Peyer's patch (tissue), 4 donors: Measurements from ENCODE around the gene STRN4. TPM values are rescaled to one million over a fixed set of nuclear protein-coding genes. Genes with fewer than 3 reads are reported as not detected.

Source experiments
- DNase-seq, 3 donors: peaks; one replicate each; pipeline ENCODE4 v3.0.0-alpha.2; 2017 to 2019
- H3K27ac ChIP-seq, 4 donors: fragments of 200-600 bp; sonication (generic); one replicate each; pipeline ENCODE4 v1.5.1; 2016 to 2019
- H3K27me3 ChIP-seq, 2 donors: fragments of 200-600 bp; sonication (generic); one replicate each; pipeline ENCODE4 v1.5.1; 2019
- H3K36me3 ChIP-seq, 3 donors: fragments of 200-600 bp; sonication (generic); one replicate each; pipeline ENCODE4 v1.5.1; 2016 to 2019
- H3K4me1 ChIP-seq, 4 donors: fragments of 200-600 bp; sonication (generic); one replicate each; pipeline ENCODE4 v1.5.1; 2016 to 2019
- H3K4me3 ChIP-seq, 4 donors: fragments of 200-600 bp; sonication (generic); 1 replicate in 3 of 4; 2 replicates in 1 of 4; pipeline ENCODE4 v1.5.1; 2016 to 2019; ENCODE audit warnings: mild to moderate bottlenecking in 1 of 4
- H3K9me3 ChIP-seq, 4 donors: fragments of 200-600 bp; sonication (generic); one replicate each; pipeline ENCODE4 v1.5.1; 2016 to 2019; ENCODE audit warnings: mild to moderate bottlenecking in 1 of 4
- POLR2A ChIP-seq, 2 donors: fragments of 450-650 bp; IDR thresholded peaks; one replicate each; pipeline ENCODE4 v1.5.1; 2017; ENCODE audit warnings: antibody characterized with exemption in 2 of 2, mild to moderate bottlenecking in 2 of 2, moderate library complexity in 2 of 2
- total RNA-seq, 4 donors: library from RNA; depleted of rRNA; stranded (reverse); fragments of >200 nt; gene quantifications; one replicate each; pipeline ENCODE4 v1.1.0, GENCODE V29; 2016
- TF ChIP-seq, protein P1 (sequence below), 6 experiments: fragments of 450-650 bp in 4 of 6; fragments of 200-600 bp in 2 of 6; sonication (generic) in 1 of 6; IDR thresholded peaks; one replicate each; pipeline ENCODE4 v1.5.1; 2017 to 2019; ENCODE audit warnings: antibody characterized with exemption in 6 of 6, mild to moderate bottlenecking in 3 of 6, moderate library complexity in 1 of 6

The STRN4 gene
- total RNA-seq, 4 donors from 2014 or later: 80.9 to 146 (median 116) TPM

- TF ChIP-seq, protein P1, sequence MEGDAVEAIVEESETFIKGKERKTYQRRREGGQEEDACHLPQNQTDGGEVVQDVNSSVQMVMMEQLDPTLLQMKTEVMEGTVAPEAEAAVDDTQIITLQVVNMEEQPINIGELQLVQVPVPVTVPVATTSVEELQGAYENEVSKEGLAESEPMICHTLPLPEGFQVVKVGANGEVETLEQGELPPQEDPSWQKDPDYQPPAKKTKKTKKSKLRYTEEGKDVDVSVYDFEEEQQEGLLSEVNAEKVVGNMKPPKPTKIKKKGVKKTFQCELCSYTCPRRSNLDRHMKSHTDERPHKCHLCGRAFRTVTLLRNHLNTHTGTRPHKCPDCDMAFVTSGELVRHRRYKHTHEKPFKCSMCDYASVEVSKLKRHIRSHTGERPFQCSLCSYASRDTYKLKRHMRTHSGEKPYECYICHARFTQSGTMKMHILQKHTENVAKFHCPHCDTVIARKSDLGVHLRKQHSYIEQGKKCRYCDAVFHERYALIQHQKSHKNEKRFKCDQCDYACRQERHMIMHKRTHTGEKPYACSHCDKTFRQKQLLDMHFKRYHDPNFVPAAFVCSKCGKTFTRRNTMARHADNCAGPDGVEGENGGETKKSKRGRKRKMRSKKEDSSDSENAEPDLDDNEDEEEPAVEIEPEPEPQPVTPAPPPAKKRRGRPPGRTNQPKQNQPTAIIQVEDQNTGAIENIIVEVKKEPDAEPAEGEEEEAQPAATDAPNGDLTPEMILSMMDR (IDR thresholded peaks at IDR 0.05): peak; percentile 91 to 97 (median 93)
- peak in 1 of 2 donors; percentile 8 for TF ChIP-seq POLR2A (IDR thresholded peaks at IDR 0.05)
- peak; percentile 77 to 91 (median 83) for DNase-seq
- Histone ChIP-seq H3K4me3 (no peak overlapping the region), H3K27me3 (no peaks in the 10 kb centered on the region), H3K9me3 (no peaks in the 10 kb centered on the region), H3K4me1 (peaks cover 0 to 10% (median 0%) of the 10 kb centered on the region in 4 donors), H3K27ac (no peak overlapping the region), H3K36me3 (peaks cover 0 to 90% (median 0%) of the 10 kb centered on the region in 3 donors)
Measured at GRCh38 chr19:46728693-46729339, 17.4 kb downstream of the STRN4 start.

- Histone ChIP-seq H3K4me1 (peaks cover 0 to 10% (median 0%) of the 10 kb centered on the region in 4 donors), H3K36me3 (peaks cover 0 to 90% (median 0%) of the 10 kb centered on the region in 3 donors), H3K4me3 (no peak overlapping the region), H3K27ac (peak overlapping the region in 1 of 4 donors; percentile 7), H3K9me3 (no peaks in the 10 kb centered on the region), H3K27me3 (no peaks in the 10 kb centered on the region)
- no peak for DNase-seq
- TF ChIP-seq, protein P1 (IDR thresholded peaks at IDR 0.05): no peak
- TF ChIP-seq POLR2A (IDR thresholded peaks at IDR 0.05): no peak
Measured at GRCh38 chr19:46728208-46728607, 18.0 kb downstream of the STRN4 start.

DNA sequence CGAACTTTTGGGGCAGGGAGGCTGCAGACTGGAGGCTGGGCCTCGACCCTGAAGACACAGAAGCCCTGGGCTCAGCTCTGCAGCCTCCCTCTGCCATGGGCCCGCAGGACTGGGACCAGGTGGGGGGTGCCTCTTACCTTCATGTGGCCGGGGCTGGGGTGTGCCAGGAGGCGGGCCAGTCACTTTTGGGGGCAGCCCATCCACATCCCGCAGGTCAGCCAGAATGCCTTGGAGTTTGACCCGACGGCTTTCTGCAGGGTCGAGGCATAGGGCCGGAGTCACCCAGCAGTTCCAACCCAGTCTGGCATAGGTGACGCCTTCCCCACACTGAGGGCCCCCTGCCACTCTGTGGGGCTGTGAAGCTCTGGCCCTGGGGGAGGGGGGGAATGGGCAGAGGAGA, 18.5 kb downstream of the STRN4 start:
- no peaks in the 10 kb centered on the region for H3K27me3 ChIP-seq
- H3K4me3 ChIP-seq: no peak overlapping the region
- peak overlapping the region in 2 of 4 donors; percentile 2 to 7 for H3K27ac ChIP-seq
- H3K9me3 ChIP-seq: no peaks in the 10 kb centered on the region
- DNase-seq: no peak
- no peak for TF ChIP-seq POLR2A (IDR thresholded peaks at IDR 0.05)
- TF ChIP-seq, protein P1 (IDR thresholded peaks at IDR 0.05): no peak
- H3K4me1 ChIP-seq: peaks cover 0 to 10% (median 0%) of the 10 kb centered on the region in 4 donors
- peaks cover 0 to 90% (median 0%) of the 10 kb centered on the region in 3 donors for H3K36me3 ChIP-seq

DNA sequence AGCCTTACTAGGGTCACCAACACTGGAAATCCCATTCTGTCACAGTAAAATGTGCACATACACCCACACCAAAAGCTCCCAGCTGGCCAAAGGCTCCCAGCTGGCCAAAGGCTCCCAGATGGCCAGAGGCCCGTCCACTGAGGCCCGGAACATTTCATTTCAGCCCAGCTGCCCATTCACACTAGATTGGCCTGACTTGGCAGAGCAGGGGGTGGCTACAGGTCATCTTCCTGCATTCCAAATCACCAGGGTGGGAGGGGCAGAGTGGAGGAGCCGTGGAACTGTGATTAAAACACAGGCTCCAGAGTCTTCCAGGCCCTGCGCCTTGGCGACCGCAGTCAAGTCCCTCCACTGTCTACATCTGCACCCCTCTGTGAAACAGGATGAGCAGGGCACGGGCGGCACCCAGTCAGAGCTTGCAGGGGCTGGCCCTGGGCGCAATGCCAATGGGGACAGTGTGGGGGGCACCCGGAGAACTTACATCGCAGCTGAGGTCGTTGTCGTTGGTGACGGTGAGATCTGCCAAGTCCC, 19.2 kb downstream of the STRN4 start:
- TF ChIP-seq, protein P1 (IDR thresholded peaks at IDR 0.05): no peak
- no peak for TF ChIP-seq POLR2A (IDR thresholded peaks at IDR 0.05)
- Histone ChIP-seq H3K36me3 (peaks cover 0 to 90% (median 0%) of the 10 kb centered on the region in 3 donors), H3K4me1 (peaks cover 0 to 10% (median 0%) of the 10 kb centered on the region in 4 donors), H3K4me3 (no peak overlapping the region), H3K27me3 (no peaks in the 10 kb centered on the region), H3K9me3 (no peaks in the 10 kb centered on the region), H3K27ac (peak overlapping the region in 1 of 4 donors; percentile 2)
- DNase-seq: peak in 1 of 3 donors; percentile 34

- DNase-seq: no peak
- TF ChIP-seq, protein P1 (IDR thresholded peaks at IDR 0.05): no peak
- no peak for TF ChIP-seq POLR2A (IDR thresholded peaks at IDR 0.05)
- Histone ChIP-seq H3K36me3 (peaks cover 0 to 91% (median 0%) of the 10 kb centered on the region in 3 donors), H3K9me3 (no peaks in the 10 kb centered on the region), H3K27ac (no peak overlapping the region), H3K4me3 (no peak overlapping the region), H3K4me1 (peaks cover 0 to 10% (median 0%) of the 10 kb centered on the region in 4 donors), H3K27me3 (no peaks in the 10 kb centered on the region)
Measured at GRCh38 chr19:46726551-46726950, 19.7 kb downstream of the STRN4 start.
